ENCODE results near the gene OTUB1. TPM values are rescaled to one million over a fixed set of nuclear protein-coding genes. Genes with fewer than 3 reads are reported as not detected.
"Not testable (repeated sequence)": the region's sequence is repeated elsewhere in the genome, so short reads cannot be mapped to it uniquely, and the experiment has no call there.

The OTUB1 gene
- total RNA-seq, 1 experiment from 2014 or later, result 96.9 TPM

- Mint-ChIP-seq H3K9me3 (ENCODE audit: low read depth, unreplicated experiment) (no peaks in the 10 kb centered on the region), H3K27me3 (ENCODE audit: unreplicated experiment) (no peaks in the 10 kb centered on the region), H3K4me1 (ENCODE audit: low read depth, unreplicated experiment) (no peaks in the 10 kb centered on the region), H3K4me3 (ENCODE audit: low read depth, unreplicated experiment) (no peak overlapping the region), H3K36me3 (ENCODE audit: insufficient read depth, unreplicated experiment) (no peaks in the 10 kb centered on the region), H3K27ac (ENCODE audit: unreplicated experiment) (no peak overlapping the region)
- no TSS peak for BruUV-seq (replicated peaks)
- no peak for DNase-seq
- no peak for TF ChIP-seq CTCF (IDR thresholded peaks at IDR 0.05; ENCODE audit: unreplicated experiment)
- intact Hi-C loops (cut with micrococcal nuclease; ENCODE audit: unreplicated experiment), result loop anchor here (10.0 kb wide), 1 partner anchor 102 kb away; no protein-coding TSS in a partner anchor
- CTCF ChIA-PET, result no interaction called here
These were observed 56.1 kb downstream of the OTUB1 start for GRCh38 chr11:64042301-64042700.

- no peak overlapping the region for H3K27ac Mint-ChIP-seq (ENCODE audit: unreplicated experiment)
- CTCF ChIA-PET, result no interaction called here
- H3K4me1 Mint-ChIP-seq (ENCODE audit: low read depth, unreplicated experiment), result no peaks in the 10 kb centered on the region
- H3K9me3 Mint-ChIP-seq (ENCODE audit: low read depth, unreplicated experiment), result no peaks in the 10 kb centered on the region
- no peak for TF ChIP-seq CTCF (IDR thresholded peaks at IDR 0.05; ENCODE audit: unreplicated experiment)
- H3K4me3 Mint-ChIP-seq (ENCODE audit: low read depth, unreplicated experiment), result no peak overlapping the region
- no peaks in the 10 kb centered on the region for H3K36me3 Mint-ChIP-seq (ENCODE audit: insufficient read depth, unreplicated experiment)
- DNase-seq, result no peak
- no TSS peak for BruUV-seq (replicated peaks)
- H3K27me3 Mint-ChIP-seq (ENCODE audit: unreplicated experiment), result no peaks in the 10 kb centered on the region
- intact Hi-C loops (cut with micrococcal nuclease; ENCODE audit: unreplicated experiment), result loop anchor here (10.0 kb wide), 1 partner anchor 101 kb away; no protein-coding TSS in a partner anchor
These were observed 57.3 kb downstream of the OTUB1 start for GRCh38 chr11:64043545-64043944.

- H3K36me3 Mint-ChIP-seq (ENCODE audit: insufficient read depth, unreplicated experiment), result no peaks in the 10 kb centered on the region
- no peaks in the 10 kb centered on the region for H3K4me1 Mint-ChIP-seq (ENCODE audit: low read depth, unreplicated experiment)
- no peaks in the 10 kb centered on the region for H3K27me3 Mint-ChIP-seq (ENCODE audit: unreplicated experiment)
- no peak for TF ChIP-seq CTCF (IDR thresholded peaks at IDR 0.05; ENCODE audit: unreplicated experiment)
- no peak overlapping the region for H3K27ac Mint-ChIP-seq (ENCODE audit: unreplicated experiment)
- CTCF ChIA-PET, result interaction anchor here (0.6 to 0.7 kb wide), 3 partner anchors 12 to 1373 kb away, joined by 3 to 7 read pairs (median 4); partner anchors contain the start of gene LBHD1
- H3K4me3 Mint-ChIP-seq (ENCODE audit: low read depth, unreplicated experiment), result no peak overlapping the region
- intact Hi-C loops (cut with micrococcal nuclease; ENCODE audit: unreplicated experiment), result loop anchor here (10.0 kb wide), 1 partner anchor 100 kb away; no protein-coding TSS in a partner anchor
- BruUV-seq (replicated peaks), result no TSS peak
- DNase-seq, result no peak
- H3K9me3 Mint-ChIP-seq (ENCODE audit: low read depth, unreplicated experiment), result no peaks in the 10 kb centered on the region
These were observed 58.6 kb downstream of the OTUB1 start for GRCh38 chr11:64044730-64045393.

GRCh38 chr11:64045700-64046099 is 59.5 kb downstream of the OTUB1 start:
- no peak for DNase-seq
- no TSS peak for BruUV-seq (replicated peaks)
- Mint-ChIP-seq H3K27ac (ENCODE audit: unreplicated experiment) (no peak overlapping the region), H3K27me3 (ENCODE audit: unreplicated experiment) (no peaks in the 10 kb centered on the region), H3K9me3 (ENCODE audit: low read depth, unreplicated experiment) (no peaks in the 10 kb centered on the region), H3K36me3 (ENCODE audit: insufficient read depth, unreplicated experiment) (no peaks in the 10 kb centered on the region), H3K4me1 (ENCODE audit: low read depth, unreplicated experiment) (no peaks in the 10 kb centered on the region), H3K4me3 (ENCODE audit: low read depth, unreplicated experiment) (no peak overlapping the region)
- CTCF ChIA-PET, result interaction anchor here (0.5 kb wide), 1 partner anchor 658 kb away, joined by 3 read pairs; no protein-coding TSS in a partner anchor
- no peak for TF ChIP-seq CTCF (IDR thresholded peaks at IDR 0.05; ENCODE audit: unreplicated experiment)
- intact Hi-C loops (cut with micrococcal nuclease; ENCODE audit: unreplicated experiment), result loop anchor here (10.0 kb wide), 1 partner anchor 99 kb away; no protein-coding TSS in a partner anchor

GRCh38 chr11:64047373-64047772 is 61.1 kb downstream of the OTUB1 start:
- H3K27me3 Mint-ChIP-seq (ENCODE audit: unreplicated experiment); BruUV-seq (replicated peaks); DNase-seq; H3K9me3 Mint-ChIP-seq (ENCODE audit: low read depth, unreplicated experiment); H3K27ac Mint-ChIP-seq (ENCODE audit: unreplicated experiment); H3K4me3 Mint-ChIP-seq (ENCODE audit: low read depth, unreplicated experiment); H3K4me1 Mint-ChIP-seq (ENCODE audit: low read depth, unreplicated experiment); H3K36me3 Mint-ChIP-seq (ENCODE audit: insufficient read depth, unreplicated experiment): not testable (repeated sequence)
- intact Hi-C loops (cut with micrococcal nuclease; ENCODE audit: unreplicated experiment), result loop anchor here (10.0 kb wide), 1 partner anchor 97 kb away; no protein-coding TSS in a partner anchor
- CTCF ChIA-PET, result interaction anchor here (0.5 to 1.2 kb wide), 3 partner anchors 14 to 1352 kb away, joined by 3 to 7 read pairs (median 4); no protein-coding TSS in a partner anchor

All from Calu3 (cell line).